Measurements from ENCODE around the gene GNG7. TPM values are rescaled to one million over a fixed set of nuclear protein-coding genes. Genes with fewer than 3 reads are reported as not detected.
"Not testable (repeated sequence)": the region's sequence is repeated elsewhere in the genome, so short reads cannot be mapped to it uniquely, and the experiment has no call there.

Gene GNG7
- polyA plus RNA-seq, 3 donors = 2.8 to 4.0 (median 2.9) TPM

- 66 to 75% (median 69%) methylated on average over 37 of the region's 37 CpGs for WGBS, 3 donors
Observed at GRCh38 chr19:2556221-2557092, 146.0 kb downstream of the GNG7 start.

GRCh38 chr19:2555422-2556220 lies 146.9 kb downstream of the GNG7 start:
- H3K27ac ChIP-seq (ENCODE audit: low read depth, low read length) = no peak overlapping the region
- 77 to 88% (median 77%) methylated on average over 42 of the region's 42 CpGs for WGBS, 3 donors

More at GRCh38 chr19:2556221-2557092, 146.0 kb downstream of the GNG7 start:
- no peak overlapping the region for H3K27ac ChIP-seq (ENCODE audit: low read depth, low read length)

- 65 to 75% (median 68%) methylated on average over 6 of the region's 6 CpGs for WGBS, 3 donors
- H3K27ac ChIP-seq (ENCODE audit: low read depth, low read length) = no peak overlapping the region
Observed at GRCh38 chr19:2554856-2555255, 147.6 kb downstream of the GNG7 start.

GRCh38 chr19:2553510-2553909 lies 149.0 kb downstream of the GNG7 start:
- no peak overlapping the region for H3K27ac ChIP-seq (ENCODE audit: low read depth, low read length)
- WGBS, 3 donors = 69 to 87% (median 72%) methylated on average over 4 of the region's 4 CpGs

- 16 to 79% (median 20%) methylated on average over 11 of the region's 11 CpGs for WGBS, 3 donors
- H3K27ac ChIP-seq (ENCODE audit: low read depth, low read length) = no peak overlapping the region
Observed at GRCh38 chr19:2552859-2553258, 149.6 kb downstream of the GNG7 start.

- WGBS, 3 donors = 73 to 93% (median 90%) methylated on average over 11 of the region's 11 CpGs
- no peak overlapping the region for H3K27ac ChIP-seq (ENCODE audit: low read depth, low read length)
Observed at GRCh38 chr19:2551864-2552185, 150.7 kb downstream of the GNG7 start.

GRCh38 chr19:2551172-2551863 lies 151.2 kb downstream of the GNG7 start:
- 85 to 92% (median 89%) methylated on average over 20 of the region's 20 CpGs for WGBS, 3 donors
- H3K27ac ChIP-seq (ENCODE audit: low read depth, low read length) = no peak overlapping the region

GRCh38 chr19:2550431-2551171 lies 151.9 kb downstream of the GNG7 start:
- WGBS, 3 donors = 70 to 82% (median 80%) methylated on average over 21 of the region's 21 CpGs
- H3K27ac ChIP-seq (ENCODE audit: low read depth, low read length) = no peak overlapping the region

- WGBS, 3 donors = 27 to 81% (median 31%) methylated on average over 11 of the region's 11 CpGs
- no peak overlapping the region for H3K27ac ChIP-seq (ENCODE audit: low read depth, low read length)
Observed at GRCh38 chr19:2549701-2550191, 152.7 kb downstream of the GNG7 start.

GRCh38 chr19:2548966-2549365 lies 153.5 kb downstream of the GNG7 start:
- 94 to 96% (median 96%) methylated on average over 11 of the region's 11 CpGs for WGBS, 3 donors
- H3K27ac ChIP-seq (ENCODE audit: low read depth, low read length) = no peak overlapping the region

GRCh38 chr19:2547721-2548120 lies 154.8 kb downstream of the GNG7 start:
- H3K27ac ChIP-seq (ENCODE audit: low read depth, low read length) = no peak overlapping the region
- 92 to 95% (median 93%) methylated on average over 8 to 9 of the region's 9 CpGs for WGBS, 3 donors

GRCh38 chr19:2547033-2547680 lies 155.3 kb downstream of the GNG7 start:
- WGBS, 3 donors = 85 to 94% (median 92%) methylated on average over 15 of the region's 15 CpGs

GRCh38 chr19:2546128-2547032 lies 156.1 kb downstream of the GNG7 start:
- 40 to 65% (median 61%) methylated on average over 49 to 50 of the region's 50 CpGs for WGBS, 3 donors

More at GRCh38 chr19:2547033-2547680, 155.3 kb downstream of the GNG7 start:
- no peak overlapping the region for H3K27ac ChIP-seq (ENCODE audit: low read depth, low read length)

GRCh38 chr19:2545416-2546127 lies 156.9 kb downstream of the GNG7 start:
- WGBS, 3 donors = 91 to 95% (median 93%) methylated on average over 19 to 20 of the region's 20 CpGs
- H3K27ac ChIP-seq (ENCODE audit: low read depth, low read length) = not testable (repeated sequence)

More at GRCh38 chr19:2546128-2547032, 156.1 kb downstream of the GNG7 start:
- peak overlapping the region; percentile 42 for H3K27ac ChIP-seq (ENCODE audit: low read depth, low read length)

- 86 to 95% (median 88%) methylated on average over 18 of the region's 18 CpGs for WGBS, 3 donors
- H3K27ac ChIP-seq (ENCODE audit: low read depth, low read length) = peak overlapping the region; percentile 90
Observed at GRCh38 chr19:2544576-2545415, 157.7 kb downstream of the GNG7 start.

Data from adipose tissue (tissue), 3 donors.